ENCODE data around the gene RTP2.

The RTP2 gene

GRCh38 chr3:187725224-187725623, 22.9 kb upstream of the RTP2 start:
- DNase-seq (ENCODE audit: low read depth): no peak
- TF ChIP-seq CTCF (IDR thresholded peaks at IDR 0.05; ENCODE audit: control insufficient read depth, extremely low read depth, insufficient read depth): no peak
- no peak overlapping the region for H3K4me3 ChIP-seq (ENCODE audit: low read depth, low read length)

GRCh38 chr3:187722206-187722612, 19.9 kb upstream of the RTP2 start:
- TF ChIP-seq CTCF (IDR thresholded peaks at IDR 0.05; ENCODE audit: control insufficient read depth, extremely low read depth, insufficient read depth): no peak
- no peak for DNase-seq (ENCODE audit: low read depth)
- H3K4me3 ChIP-seq (ENCODE audit: low read depth, low read length): no peak overlapping the region

GRCh38 chr3:187721055-187721454, 18.7 kb upstream of the RTP2 start:
- H3K4me3 ChIP-seq (ENCODE audit: low read depth, low read length): no peak overlapping the region
- TF ChIP-seq CTCF (IDR thresholded peaks at IDR 0.05; ENCODE audit: control insufficient read depth, extremely low read depth, insufficient read depth): no peak
- no peak for DNase-seq (ENCODE audit: low read depth)

GRCh38 chr3:187720337-187720670, 17.9 kb upstream of the RTP2 start:
- DNase-seq (ENCODE audit: low read depth): no peak
- TF ChIP-seq CTCF (IDR thresholded peaks at IDR 0.05; ENCODE audit: control insufficient read depth, extremely low read depth, insufficient read depth): no peak
- H3K4me3 ChIP-seq (ENCODE audit: low read depth, low read length): no peak overlapping the region

- TF ChIP-seq CTCF (IDR thresholded peaks at IDR 0.05; ENCODE audit: control insufficient read depth, extremely low read depth, insufficient read depth): no peak
- DNase-seq (ENCODE audit: low read depth): no peak
- H3K4me3 ChIP-seq (ENCODE audit: low read depth, low read length): no peak overlapping the region
These were observed 17.4 kb upstream of the RTP2 start for GRCh38 chr3:187719628-187720336.

- H3K4me3 ChIP-seq (ENCODE audit: low read depth, low read length): no peak overlapping the region
- no peak for DNase-seq (ENCODE audit: low read depth)
- no peak for TF ChIP-seq CTCF (IDR thresholded peaks at IDR 0.05; ENCODE audit: control insufficient read depth, extremely low read depth, insufficient read depth)
These were observed 16.4 kb upstream of the RTP2 start for GRCh38 chr3:187718802-187719201.

- DNase-seq (ENCODE audit: low read depth): no peak
- no peak overlapping the region for H3K4me3 ChIP-seq (ENCODE audit: low read depth, low read length)
- no peak for TF ChIP-seq CTCF (IDR thresholded peaks at IDR 0.05; ENCODE audit: control insufficient read depth, extremely low read depth, insufficient read depth)
These were observed 15.2 kb upstream of the RTP2 start for GRCh38 chr3:187717572-187717971.
